HG03066 (cell line): Measurements from ENCODE around the gene GINS1.

Source experiments
- ATAC-seq: cut with Tn5 transposase; IDR thresholded peaks from one replicate; pipeline ENCODE4 v1.9.1; 2021; ENCODE audit warnings: low read depth; ENCODE audit not compliant: unreplicated experiment

Gene GINS1

DNA sequence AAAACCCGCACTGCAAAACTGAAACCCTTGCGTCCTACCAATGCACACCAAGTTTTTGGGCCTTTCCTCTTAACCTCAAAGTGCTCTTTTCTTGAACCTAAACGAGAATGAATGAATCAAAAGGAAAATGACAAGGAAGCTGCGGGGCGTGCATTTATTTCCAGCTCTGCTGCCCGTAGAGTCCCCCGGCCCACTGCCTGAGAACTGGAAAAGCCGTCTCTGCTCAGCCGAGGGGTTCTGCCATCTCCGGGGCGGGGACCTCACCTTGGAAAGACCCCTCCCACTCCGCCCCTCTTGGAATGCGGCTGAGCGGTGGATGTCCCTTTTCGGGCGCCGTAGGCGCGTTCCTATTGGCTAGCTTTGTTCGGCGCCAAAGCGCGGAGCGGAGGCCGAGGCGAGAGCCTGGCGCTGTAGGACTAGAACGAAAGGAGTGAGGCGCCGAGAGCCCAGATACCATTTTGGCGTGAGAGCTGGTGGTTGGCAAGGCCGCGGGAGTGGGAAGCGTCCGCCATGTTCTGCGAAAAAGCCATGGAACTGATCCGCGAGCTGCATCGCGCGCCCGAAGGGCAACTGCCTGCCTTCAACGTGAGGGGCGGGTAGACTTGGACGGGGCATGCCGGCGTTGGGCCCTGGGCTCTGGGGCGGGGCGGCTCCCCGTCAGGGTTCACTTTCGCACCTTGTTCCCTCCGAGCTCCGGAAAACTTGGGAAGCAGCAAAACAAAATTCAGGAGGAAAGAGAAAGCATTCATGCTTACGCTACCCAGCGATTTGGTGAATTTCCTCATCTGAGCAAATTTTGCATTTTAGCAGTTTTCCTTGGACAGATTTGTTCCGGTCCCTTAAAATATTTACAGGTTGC is at the start of gene GINS1:
TSS of gene GINS1 (plus strand) at position 363 of the 859 bp plus-strand sequence. CDS start at position 511, 148 bp downstream.
- peak; percentile 91 for ATAC-seq

DNA sequence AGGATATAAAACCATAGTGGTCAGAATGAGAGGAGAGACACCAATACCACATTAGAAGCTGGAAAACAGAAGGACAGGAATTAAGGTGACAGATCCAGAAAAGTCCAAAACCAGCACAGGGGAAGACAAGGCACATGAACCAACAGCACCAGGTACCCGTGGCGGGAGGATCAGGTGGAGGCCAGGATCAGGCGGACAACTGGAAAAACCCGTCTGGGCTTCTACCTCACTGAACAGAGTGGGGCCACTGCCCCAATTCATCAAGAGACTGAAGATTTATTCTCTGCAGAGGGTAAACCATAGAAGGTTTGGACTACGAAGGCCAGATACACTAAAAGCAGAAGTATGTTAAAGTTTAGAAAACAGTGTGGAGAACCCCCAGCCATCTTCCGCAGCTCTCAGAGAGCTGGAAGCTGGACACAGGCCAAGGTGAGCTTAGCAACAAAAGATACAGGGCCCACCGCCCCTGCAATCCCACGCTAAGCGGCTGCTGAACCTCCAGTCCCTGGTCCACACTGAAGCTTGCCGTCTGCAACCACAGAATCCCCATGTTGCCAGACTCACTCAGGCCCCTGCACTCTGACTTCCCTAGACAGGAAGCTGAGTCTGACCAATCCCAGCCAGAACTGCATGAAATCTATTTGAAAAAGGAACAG is 46.7 kb upstream of the GINS1 start:
- ATAC-seq = no peak

DNA sequence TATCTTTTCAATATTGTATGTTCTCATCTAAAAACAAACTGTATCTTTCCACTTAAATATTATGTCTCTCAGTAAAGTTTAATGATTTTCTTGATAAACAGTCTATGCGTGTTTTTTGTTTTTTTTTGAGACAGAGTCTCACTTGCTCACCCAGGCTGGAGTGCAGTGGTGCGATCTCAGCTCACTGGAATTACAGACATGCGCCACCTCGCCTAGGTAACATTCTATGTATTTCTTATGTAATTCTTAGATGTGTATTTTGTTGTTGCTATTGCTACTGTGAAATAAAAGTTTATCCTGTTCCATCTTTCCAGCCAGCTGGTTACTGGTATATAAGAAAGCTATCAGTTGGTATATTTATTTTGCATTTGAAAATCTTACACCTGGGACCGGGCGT is 46.2 kb upstream of the GINS1 start:
- ATAC-seq = no peak

DNA sequence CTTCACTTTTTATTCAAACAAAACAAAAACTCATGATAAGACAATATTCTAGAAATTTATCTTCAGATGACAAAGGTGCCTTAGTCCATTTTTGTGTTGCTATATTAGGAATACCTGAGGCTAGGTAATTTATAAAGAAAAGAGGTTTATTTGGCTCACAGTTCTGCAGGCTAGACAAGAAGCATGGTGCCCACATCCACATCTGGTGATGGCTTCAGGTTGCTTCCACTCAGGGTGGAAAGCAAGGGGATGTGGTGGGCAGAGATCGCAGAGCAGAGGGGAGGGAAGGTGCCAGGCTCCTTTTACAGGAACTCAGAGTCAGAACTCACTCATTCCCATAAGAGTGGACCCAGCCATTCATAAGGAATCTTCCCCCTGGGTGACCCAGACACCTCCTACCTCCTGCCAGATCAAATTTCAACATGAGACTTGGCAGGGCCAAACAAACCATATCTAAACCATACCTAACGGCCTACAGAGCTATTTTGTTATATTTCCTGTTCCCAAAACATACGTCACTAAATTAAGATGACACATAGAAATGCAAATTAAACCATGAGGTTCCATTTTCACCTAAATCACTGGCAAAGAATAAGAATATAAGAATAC is 43.2 kb upstream of the GINS1 start:
- no peak for ATAC-seq

DNA sequence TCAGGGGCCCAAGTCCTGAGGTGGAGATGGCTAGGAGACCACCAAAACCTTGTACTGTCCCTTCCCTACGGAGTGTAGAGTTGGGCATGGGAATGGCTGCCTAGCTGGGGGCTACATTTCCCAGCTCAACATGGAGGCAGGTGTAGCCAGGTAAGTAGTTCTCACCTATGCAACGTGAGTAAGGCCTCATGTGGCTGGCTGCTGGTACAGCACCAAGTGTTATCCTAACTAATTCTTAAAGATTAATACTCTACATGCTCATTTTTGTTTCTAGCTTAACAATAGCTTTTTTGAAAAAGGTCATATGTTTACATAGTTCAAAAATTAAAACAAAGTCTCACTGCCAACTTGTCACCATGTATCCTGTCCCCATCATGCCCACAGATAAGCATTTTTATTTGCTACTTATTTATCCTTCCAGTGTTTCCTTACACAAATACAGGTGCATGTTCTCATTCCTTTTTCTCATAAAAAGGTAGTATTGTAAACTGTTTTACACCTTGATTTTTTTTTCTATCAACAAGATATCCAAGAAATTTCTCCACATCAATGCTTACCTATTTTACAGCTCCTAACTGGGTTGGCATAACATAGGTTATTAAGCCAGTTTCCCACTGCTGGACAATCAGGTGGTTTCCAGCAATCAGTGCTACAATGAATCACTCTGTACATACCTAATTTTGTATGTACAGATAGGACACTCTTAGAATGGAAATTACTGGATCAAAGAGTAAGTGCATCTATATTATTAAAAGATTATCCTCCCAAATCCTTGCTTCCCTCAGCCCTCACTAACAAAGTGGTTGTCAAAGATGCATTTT is 42.4 kb upstream of the GINS1 start:
- no peak for ATAC-seq

DNA sequence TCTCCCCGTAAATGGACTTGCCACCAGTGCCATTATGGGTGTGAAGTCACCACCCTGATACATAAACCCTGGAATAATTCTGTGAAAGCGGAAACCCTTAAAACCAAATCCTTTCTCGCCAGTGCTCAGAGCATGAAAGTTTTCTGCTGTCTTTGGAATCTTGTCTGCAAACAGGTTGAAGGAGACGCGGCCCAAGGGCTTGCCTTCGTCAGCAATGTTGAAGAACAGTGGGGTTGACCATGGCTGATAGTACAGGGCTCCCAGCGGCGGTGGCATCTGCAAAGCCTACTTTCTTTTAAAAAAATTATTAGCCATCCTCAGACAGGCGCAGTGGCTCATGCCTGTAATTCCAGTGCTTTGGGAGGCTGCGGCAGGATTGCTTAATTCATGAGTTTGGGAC is 38.9 kb upstream of the GINS1 start:
- ATAC-seq = no peak

DNA sequence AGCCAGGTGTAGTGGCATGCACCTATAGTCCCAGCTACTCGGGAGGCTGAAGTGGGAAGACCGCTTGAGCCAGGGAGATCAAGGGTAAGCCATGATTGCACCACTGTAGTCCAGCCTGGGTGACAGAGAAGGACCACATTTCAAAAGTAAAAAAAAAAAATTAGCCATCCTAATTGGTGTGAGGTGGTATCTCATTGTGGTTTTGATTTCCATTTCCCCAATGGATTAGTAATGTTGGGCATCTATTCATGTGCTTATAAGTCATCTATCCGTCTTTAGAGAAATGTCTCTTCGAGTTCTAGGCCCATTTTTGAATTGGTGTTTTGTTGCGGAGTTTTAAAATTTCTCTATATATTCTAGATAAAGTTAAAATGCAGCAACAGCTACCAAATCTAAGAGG is 38.5 kb upstream of the GINS1 start:
- ATAC-seq = no peak

DNA sequence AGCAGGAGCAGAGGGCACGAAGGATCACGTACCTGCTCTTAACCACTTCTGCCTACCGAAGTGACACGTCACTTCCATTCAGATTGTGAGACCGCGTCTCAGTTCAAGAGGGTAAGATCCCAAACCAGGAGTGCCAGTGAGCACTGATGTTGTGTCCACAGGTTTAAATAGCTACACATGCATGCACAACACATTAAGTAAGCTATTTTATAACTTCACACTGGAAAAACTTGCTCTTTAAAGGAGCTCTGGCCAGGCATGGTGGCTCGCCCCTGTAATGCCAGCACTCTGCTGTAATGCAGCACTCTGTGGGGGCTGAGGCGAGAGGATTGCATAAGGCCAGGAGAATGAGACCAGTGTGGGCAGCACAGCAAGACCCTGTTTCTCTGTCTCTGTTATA is 37.9 kb upstream of the GINS1 start:
- ATAC-seq = no peak

DNA sequence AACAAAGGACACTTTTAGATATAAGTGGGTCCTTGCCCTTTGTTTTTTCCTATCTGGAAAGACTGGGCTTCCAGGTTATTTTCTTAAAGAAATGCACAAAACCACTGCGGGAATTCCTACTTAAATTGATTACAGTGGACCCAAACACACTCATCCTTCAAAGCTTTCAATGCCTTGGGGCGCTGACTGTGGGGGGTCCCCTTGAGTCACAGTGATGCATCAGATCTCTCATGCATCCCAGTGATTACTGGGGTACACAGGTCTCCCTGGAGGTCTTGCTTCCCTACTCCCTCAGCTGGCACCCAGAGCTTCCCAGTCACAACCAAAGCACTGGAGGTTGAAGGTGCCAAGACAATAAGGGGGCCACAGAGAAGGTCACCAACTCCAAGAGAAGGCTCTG is 37.5 kb upstream of the GINS1 start:
- no peak for ATAC-seq

DNA sequence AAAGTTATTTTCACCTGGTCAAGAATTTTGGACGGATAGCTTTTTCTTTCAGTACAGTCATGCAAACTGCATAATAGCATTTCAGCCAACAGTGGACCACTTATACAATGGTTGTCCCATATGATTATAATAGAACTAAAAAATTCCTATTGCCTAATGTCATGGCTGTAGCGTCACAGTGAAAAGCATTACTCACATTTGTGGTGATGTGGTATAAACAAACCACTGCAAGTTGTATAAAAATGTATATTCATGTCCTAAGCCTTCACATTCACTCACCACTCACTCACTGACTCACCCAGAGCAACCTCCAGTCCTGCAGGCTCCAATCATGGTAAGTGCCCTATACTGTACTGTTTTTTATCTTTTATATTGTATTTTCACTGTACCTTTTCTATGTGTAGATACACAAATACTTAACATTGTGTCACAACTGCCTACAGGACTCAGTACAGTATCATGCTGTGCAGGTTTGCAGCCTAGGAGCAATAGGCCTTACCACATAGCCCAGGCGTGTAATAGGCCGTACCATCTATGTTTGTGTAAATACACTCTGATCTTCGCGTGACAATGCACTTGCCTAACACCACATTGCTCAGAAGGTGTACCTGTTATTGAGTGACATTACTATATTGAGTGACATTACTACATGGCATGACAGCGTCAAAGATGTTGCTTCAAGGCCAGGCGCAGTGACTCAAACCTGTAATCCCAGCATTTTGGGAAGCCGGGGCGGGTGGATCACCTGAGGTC is 34.7 kb upstream of the GINS1 start:
- ATAC-seq = no peak

DNA sequence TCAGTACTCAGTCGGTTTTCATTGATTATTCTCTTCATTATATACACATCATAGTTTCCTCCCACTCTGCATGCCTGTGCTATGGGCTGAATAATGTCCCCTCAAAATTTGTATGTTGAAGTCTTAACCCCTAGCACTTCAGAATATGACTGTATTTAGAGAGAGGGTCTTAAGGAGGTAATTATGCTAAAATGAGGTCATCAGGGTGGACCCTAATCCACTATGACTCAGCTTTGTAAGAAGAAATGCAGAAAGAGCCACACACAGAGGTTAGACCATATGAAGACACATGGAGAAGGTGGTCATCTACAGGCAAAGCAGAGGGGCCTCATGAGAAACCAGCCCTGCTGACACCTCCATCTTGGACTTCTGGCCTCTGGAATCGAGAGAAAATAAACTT is 32.6 kb upstream of the GINS1 start:
- no peak for ATAC-seq

DNA sequence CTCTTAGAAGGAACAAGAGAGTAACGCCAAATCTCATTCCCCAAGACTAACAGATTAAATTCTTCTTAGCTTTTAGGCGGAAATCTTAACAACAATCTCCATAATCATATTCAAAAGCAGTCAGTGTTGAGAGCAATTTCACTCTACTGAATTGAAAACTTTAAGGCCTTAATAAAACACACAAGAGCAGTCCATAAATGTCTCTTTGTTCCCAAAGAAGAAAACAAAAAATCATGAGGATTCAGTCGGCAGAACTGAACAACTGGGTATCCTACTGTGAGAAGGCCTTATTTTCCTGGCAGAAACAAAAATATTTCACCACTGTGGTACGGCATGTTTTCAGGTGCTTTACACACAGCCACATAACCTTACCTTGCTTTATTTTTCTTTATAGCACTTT is 31.2 kb upstream of the GINS1 start:
- no peak for ATAC-seq

DNA sequence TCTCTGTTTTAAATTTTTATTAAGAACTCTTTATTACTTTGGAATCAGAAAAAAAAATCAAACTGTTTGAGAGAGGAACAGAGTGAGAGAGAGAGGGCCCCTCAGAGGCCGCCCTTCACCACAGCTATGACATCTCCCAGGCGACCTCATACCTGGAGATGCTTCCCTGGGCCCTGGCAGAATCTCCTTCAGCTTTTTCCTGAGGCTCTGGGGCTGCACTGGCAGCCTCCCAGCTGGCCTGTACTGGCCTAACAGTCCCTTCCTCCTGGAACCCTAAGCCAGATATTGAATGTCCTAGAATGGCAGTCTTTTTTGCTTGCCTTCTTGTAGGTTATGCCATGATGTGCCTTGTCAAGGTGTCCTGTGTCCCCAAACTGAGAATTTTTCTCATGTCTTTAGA is 30.6 kb upstream of the GINS1 start:
- no peak for ATAC-seq

DNA sequence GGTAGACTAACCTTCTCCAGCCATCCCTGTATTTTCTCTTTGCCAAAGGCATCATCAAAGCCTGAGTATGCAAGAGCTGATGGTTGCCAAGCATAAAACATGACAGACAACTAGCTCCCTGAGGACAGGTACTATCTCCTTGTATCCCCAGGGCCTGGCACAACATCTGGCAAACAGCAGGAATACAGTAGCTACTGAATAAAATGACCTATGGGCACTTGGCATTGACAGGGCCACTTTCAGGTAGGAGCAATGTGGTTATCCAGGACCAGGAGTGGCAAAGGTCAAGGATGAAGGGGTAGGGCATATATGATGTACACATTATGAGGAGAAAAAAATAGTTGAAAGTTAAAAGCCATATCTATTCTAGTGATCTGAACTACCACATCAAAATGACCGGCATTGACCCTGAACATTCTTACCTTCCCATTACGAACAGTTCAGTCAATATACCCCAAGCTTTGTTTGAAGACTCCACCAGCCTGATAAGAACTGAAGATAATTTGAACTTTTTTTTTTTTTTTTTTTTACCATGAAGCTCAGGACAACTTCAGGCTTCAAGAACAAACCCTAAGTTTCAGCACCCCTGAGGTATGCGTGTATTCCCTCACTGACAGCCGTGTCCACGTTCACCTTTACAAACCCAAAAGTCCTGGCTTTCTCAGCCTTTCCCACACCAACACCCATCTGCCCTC is 29.1 kb upstream of the GINS1 start:
- no peak for ATAC-seq

DNA sequence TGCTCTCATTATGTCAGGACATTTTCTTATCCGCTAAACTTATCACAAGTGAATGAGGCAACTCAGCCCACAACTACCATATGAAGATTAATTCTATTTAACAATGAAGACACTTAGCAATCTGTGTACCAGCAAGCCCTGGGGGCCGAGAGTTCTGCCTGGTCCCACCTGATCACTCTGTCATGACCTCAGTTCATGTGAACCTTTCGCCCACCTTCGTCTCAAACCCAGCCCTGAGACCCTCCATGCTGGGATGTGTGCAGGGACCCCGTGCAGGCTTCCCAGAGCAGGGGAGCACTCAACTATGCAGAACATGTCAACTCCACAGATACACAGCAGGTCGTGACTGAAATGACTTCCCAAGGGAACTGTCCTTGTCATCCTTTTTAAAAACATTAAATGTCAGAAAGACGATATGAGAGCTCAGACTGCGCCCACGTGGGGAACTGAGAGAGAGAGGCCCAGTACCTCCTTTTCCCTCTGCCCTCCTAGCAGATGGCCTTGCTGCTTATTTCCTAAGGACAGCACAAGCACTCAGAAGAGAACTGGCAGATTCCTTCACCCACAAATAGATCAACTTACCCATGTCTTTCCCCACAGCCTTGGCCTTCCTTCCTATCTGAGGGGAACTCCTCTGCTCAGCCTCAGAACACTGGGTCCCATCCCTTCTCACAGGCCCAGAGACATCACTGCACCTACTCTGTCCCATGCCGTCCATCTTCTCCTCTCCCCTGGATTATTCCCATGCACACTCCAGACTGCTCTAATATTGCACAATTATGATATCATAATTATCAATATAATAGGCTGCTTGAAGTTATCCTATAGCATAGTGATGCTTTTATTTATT is 28.4 kb upstream of the GINS1 start:
- ATAC-seq = no peak

DNA sequence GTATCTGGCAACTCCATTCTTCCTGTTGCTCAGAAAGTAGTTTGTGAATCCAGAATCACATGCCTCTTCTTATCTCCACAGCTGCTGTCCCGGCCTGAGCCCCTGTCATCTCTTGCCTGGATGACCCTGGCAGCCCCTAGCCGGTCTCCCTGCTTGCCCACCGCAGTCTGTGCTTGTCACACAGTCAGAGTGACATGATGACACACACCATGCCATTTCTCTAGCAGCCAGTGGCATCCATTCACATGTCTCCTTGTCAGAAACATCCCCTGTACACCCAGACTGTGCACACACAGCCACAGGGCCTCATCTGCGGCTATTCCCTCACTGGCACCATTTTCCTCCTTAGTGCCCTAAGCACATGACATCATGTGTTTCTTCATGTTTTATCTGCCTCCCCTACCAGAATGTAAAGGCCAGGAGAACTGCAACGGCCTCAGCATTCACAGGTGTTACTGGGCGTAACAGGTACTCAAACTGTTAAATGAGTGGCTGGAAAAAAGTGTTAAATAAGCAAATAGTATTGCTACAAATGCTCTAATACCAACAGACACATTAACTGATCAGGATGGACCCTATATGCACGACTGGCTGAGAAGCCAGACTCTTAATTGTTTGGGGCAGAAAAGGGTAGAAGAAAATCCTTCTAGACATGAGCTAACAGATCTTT is 26.4 kb upstream of the GINS1 start:
- ATAC-seq = no peak

DNA sequence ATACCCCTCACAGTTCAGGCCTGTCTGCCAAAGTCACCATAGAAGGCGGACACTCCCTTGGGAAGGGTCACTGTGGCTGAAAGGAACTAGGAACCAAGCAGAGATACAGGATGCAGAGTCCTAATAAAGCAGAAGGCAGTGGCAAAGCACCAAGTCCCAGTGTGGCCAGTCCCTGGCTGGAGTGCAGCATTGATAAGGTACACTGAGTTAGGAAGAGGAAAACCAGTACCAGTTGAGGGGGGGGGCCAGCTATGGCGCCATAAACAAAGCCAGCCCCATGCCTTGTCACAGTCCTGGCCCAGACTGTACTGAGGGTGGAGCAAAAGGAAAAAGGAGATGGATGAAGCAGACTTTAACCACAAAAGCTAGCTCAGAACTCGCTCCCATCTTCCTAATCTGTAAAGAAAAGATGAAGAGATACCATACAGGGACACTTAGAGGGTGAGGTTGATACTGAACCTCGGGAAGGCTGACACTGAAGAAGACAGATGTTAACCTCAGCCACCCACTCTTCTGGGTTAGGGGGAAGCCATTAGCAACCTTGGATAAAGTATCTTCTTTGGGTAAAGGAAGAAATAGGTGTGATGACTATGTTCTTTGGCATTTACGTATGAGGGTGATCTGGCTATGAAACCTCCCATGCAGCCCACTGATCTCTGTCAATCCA is 24.6 kb upstream of the GINS1 start:
- no peak for ATAC-seq

DNA sequence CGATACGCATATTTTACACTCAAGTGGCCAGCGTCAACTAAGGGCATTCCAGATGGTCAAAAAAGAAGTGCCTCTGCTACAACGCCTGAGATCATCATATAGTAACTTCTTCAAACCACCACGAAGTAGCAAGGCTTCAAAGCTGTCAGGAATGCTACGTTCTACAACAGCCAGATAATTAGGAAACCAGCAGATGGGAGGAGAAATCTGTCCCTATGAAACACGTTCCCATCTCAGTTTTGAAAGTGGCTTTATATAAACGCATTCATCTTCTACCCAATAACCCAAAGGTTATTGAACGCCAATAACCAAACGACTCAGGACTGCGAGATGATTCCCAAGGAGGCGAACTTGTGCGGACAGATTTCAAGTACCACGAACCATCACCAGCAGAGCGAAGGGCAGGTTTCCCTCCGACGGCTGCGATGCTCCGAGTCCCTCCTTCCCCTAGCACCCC is 18.0 kb upstream of the GINS1 start:
- no peak for ATAC-seq
